ENCODE data around the gene CLDN8. TPM values are rescaled to one million over a fixed set of nuclear protein-coding genes. Genes with fewer than 3 reads are reported as not detected.

The CLDN8 gene
- total RNA-seq, 1 donor from 2014 or later: not detected

- CTCF ChIA-PET: no interaction called here
- no peaks in the 10 kb centered on the region for H3K36me3 Mint-ChIP-seq (ENCODE audit: low read depth)
- no peak overlapping the region for H3K27ac Mint-ChIP-seq
- DNase-seq: no peak
- no peak for TF ChIP-seq CTCF (IDR thresholded peaks at IDR 0.05)
- H3K4me1 Mint-ChIP-seq: no peaks in the 10 kb centered on the region
- POLR2A ChIA-PET: no interaction called here
- intact Hi-C loops (cut with micrococcal nuclease): no loop called here
- peaks cover 3% of the 10 kb centered on the region for H3K9me3 Mint-ChIP-seq
- H3K4me3 Mint-ChIP-seq: no peak overlapping the region
- no peaks in the 10 kb centered on the region for H3K27me3 Mint-ChIP-seq
- ATAC-seq (ENCODE audit: low read depth): no peak
These were observed 22.3 kb upstream of the CLDN8 start for GRCh38 chr21:30238168-30238567.

- CTCF ChIA-PET: no interaction called here
- intact Hi-C loops (cut with micrococcal nuclease): no loop called here
These were observed 18.7 kb upstream of the CLDN8 start for GRCh38 chr21:30234643-30235042.

GRCh38 chr21:30234050-30234449 is 18.2 kb upstream of the CLDN8 start:
- no peaks in the 10 kb centered on the region for H3K36me3 Mint-ChIP-seq (ENCODE audit: low read depth)
- peaks cover 5% of the 10 kb centered on the region for H3K9me3 Mint-ChIP-seq
- POLR2A ChIA-PET: no interaction called here
- intact Hi-C loops (cut with micrococcal nuclease): no loop called here
- no peak for TF ChIP-seq CTCF (IDR thresholded peaks at IDR 0.05)
- no peaks in the 10 kb centered on the region for H3K4me1 Mint-ChIP-seq
- DNase-seq (no peak), ATAC-seq (ENCODE audit: low read depth) (no peak)
- H3K4me3 Mint-ChIP-seq: no peak overlapping the region
- CTCF ChIA-PET: no interaction called here
- H3K27me3 Mint-ChIP-seq: no peaks in the 10 kb centered on the region
- no peak overlapping the region for H3K27ac Mint-ChIP-seq

More at GRCh38 chr21:30234643-30235042, 18.7 kb upstream of the CLDN8 start:
- POLR2A ChIA-PET: no interaction called here
- no peak overlapping the region for H3K27ac Mint-ChIP-seq
- peaks cover 5% of the 10 kb centered on the region for H3K9me3 Mint-ChIP-seq
- no peak for TF ChIP-seq CTCF (IDR thresholded peaks at IDR 0.05)
- ATAC-seq (ENCODE audit: low read depth) (no peak), DNase-seq (no peak)
- H3K4me3 Mint-ChIP-seq: no peak overlapping the region
- no peaks in the 10 kb centered on the region for H3K36me3 Mint-ChIP-seq (ENCODE audit: low read depth)
- H3K4me1 Mint-ChIP-seq: no peaks in the 10 kb centered on the region
- no peaks in the 10 kb centered on the region for H3K27me3 Mint-ChIP-seq

DNA sequence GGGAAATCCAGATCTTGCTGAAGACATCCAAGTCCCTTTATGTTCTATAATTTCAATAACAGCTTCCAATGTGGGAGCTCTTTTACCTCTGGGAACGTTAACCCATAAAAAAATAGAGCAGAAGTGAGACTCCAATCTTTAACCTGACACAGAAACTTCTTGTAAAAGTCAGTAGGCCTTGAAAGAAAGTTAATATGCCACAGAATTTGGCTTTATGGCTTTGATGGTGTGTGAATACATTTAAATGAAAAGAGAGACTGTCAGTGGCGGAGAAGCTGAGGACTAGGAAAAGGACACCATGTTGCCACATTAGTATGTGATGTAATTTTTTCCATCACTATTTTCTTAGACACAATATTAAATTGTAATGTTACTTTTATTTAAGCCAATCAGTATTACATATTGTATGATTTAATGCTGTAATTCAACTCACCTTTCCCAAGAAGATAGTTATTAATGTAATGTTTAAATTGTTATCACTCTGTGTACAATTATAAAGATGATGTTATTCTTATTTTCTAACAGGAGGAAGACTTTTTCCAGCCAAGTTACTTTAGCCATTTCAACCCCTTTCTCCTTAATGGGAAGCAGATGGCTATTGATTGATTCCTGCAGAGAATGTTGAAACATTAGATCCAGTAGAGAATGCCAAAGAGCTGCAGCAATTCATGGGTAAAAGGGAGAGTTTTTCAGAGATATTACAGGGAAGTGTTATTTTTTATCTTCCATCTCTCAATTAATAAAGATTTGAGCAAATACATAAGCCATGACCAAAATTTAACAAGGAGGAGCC is 17.5 kb upstream of the CLDN8 start:
- Mint-ChIP-seq H3K4me3 (no peak overlapping the region), H3K9me3 (peaks cover 5% of the 10 kb centered on the region), H3K27ac (no peak overlapping the region), H3K4me1 (no peaks in the 10 kb centered on the region), H3K27me3 (no peaks in the 10 kb centered on the region), H3K36me3 (ENCODE audit: low read depth) (no peaks in the 10 kb centered on the region)
- intact Hi-C loops (cut with micrococcal nuclease): no loop called here
- DNase-seq (no peak), ATAC-seq (ENCODE audit: low read depth) (no peak)
- ChIA-PET POLR2A (no interaction called here), CTCF (no interaction called here)
- TF ChIP-seq CTCF (IDR thresholded peaks at IDR 0.05): no peak

GRCh38 chr21:30232011-30232410 is 16.1 kb upstream of the CLDN8 start:
- no peak for DNase-seq
- Mint-ChIP-seq H3K4me3 (no peak overlapping the region), H3K36me3 (ENCODE audit: low read depth) (no peaks in the 10 kb centered on the region), H3K9me3 (peaks cover 6% of the 10 kb centered on the region), H3K4me1 (no peaks in the 10 kb centered on the region), H3K27ac (no peak overlapping the region), H3K27me3 (no peaks in the 10 kb centered on the region)
- intact Hi-C loops (cut with micrococcal nuclease): no loop called here
- ChIA-PET CTCF (no interaction called here), POLR2A (no interaction called here)
- ATAC-seq (ENCODE audit: low read depth): no peak
- TF ChIP-seq CTCF (IDR thresholded peaks at IDR 0.05): no peak

All from activated B cell treated with CpG ODN at 0.5 μM for 24 hours (primary cell).